Anterior cingulate cortex (tissue), 58 donors: ENCODE measurements around the gene TMEM135.
"Not testable (repeated sequence)": the region's sequence is repeated elsewhere in the genome, so short reads cannot be mapped to it uniquely, and the experiment has no call there.

ENCODE experiments used
- DNase-seq, 58 donors: peaks; one replicate each; lab custom pipeline; 2025; lab: John Stamatoyannopoulos, UW

The TMEM135 gene

DNA sequence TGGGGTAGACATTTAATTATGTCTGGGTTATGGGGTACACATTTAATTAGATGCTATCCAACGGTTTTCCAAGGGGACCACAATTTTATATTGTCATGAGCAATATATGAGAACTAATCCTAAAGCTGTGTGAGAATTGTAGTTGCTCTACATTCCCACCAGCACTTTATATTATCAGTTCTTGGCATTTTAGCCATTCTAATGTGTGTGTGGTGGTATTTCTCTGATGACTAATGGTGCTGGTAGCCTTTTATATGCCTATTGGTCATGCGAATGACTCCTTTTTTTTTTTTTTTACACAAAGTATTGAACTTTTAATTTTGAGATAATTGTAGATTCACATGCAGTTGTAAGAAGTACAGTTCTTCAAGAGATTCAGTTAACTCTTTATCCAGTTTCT lies 26.2 kb downstream of the TMEM135 start:
- no peak for DNase-seq

- DNase-seq = no peak
Observed at GRCh38 chr11:87072787-87073186, 35.1 kb downstream of the TMEM135 start.

DNA sequence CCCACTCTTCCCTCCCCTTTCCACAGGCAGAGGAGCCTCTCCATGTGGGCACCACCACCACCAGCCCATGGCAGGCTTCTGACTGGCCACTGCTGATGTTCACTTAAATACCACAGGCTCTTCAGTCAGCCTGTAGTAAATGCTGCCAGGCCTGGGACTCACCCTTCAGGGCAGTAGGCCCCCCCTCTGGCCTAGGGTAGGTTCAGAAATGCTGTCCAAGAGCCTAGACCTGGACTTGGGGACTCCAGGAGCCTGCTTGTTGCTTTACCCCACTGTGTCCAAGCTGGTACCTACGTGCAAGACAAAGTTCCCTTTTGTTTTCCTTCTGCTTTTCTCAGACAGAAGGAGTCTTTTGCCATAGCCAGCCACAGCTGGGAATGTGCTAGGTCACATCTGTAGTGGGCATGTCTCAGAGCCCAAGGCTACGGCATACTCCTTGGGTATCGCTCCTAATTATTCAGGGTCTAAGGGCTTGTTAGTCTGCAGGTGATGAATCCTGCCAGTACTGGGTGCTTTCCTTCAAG lies 38.6 kb downstream of the TMEM135 start:
- DNase-seq = no peak

- no peak for DNase-seq
Observed at GRCh38 chr11:87076874-87077429, 39.2 kb downstream of the TMEM135 start.

DNA sequence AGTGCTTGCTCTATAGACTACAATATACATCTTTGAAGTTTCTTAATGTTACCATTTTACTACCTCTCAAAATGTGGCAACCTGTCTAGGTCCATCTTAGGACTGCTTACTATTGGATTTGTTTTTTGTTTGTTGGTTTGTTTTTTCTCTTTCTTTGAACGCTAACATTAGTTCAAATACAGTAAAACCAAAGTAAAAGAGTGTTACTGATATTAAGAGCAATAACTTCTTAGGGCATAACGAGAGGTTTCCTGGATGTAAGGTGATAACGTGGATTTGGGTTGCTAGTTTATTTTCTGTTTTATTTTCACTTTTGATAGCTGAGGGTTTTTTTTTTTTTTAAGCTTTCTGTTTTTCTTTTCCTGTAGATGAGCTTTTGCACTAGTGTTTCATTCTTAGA lies 43.6 kb downstream of the TMEM135 start:
- no peak for DNase-seq

DNA sequence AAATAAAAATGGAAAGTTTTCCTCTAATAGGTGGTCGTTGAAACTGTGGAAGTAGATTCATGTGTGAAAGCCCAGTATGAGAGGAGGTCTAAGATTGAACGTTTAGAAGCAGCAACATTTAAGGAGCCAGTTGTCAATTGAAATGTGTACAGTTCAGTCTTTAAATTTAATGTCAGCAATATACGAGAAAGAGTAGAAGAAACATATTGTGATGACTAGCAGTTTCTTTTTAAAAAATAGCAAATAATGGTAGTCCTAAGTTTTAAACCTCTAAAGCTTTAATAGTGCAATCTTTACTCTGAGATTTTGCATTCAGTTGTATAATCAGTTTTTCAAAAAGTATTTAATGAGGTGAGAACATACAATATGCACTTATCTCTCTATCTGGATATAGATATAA lies 44.9 kb downstream of the TMEM135 start:
- DNase-seq = no peak

DNA sequence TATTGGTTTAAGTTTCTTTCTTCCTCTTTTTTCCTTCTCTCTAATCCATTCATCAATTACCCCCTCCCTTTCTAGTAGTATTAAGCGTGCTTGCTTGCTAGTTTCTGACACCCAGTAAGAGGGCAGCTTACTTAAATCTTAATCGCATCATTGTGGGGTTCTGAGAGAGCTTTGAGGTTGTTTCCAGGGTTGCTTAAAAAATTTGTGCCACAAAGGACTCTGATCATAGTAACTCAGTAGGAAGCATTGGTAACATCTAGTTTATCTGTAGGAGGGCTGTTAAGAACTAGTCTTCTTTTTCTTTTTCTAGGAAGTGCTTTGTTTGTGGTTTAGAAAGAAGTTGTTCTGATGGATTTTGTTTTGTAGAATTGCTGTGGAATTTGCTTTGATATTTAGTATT lies 45.3 kb downstream of the TMEM135 start:
- no peak for DNase-seq

DNA sequence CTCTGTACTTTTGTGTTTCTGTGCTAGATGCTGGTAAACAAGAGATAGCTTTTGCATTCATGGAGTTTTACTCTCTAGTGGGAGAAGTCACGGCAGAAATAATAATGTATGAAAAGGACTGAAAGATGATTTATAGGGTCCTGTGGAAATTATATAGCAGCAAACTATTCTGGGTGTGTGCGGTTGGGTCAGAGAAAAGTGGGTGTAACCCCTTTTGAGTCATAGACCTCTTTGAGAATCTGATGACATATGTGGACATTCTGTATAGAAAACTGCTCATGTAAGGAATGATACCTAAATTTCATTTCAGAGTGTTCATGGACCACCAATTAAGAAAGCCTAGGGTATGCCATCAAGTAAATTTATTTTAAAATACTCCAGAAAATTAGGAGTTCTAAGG lies 54.4 kb downstream of the TMEM135 start:
- DNase-seq = no peak

- no peak for DNase-seq
Observed at GRCh38 chr11:87092567-87092966, 54.8 kb downstream of the TMEM135 start.

DNA sequence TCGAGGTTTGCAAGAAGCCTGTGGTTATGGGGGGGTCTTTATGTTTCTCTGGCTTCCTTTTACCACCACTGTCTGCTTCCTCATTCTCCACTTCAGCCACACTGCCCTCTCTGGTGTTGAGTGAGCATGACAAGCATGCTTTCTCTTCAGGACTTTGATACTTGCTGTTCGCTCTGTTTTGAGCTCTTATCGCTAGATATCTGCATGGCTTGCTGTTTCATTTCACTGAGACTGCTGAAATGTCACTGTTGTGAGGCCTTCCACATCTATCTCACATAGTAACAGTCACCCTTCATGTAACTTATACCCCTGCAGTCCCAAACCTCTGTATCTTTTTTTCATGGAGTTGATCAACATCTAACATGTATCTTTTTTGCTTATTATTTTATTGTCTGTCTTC lies 59.8 kb downstream of the TMEM135 start:
- peak in 1 of 58 donors; percentile 5 for DNase-seq

DNA sequence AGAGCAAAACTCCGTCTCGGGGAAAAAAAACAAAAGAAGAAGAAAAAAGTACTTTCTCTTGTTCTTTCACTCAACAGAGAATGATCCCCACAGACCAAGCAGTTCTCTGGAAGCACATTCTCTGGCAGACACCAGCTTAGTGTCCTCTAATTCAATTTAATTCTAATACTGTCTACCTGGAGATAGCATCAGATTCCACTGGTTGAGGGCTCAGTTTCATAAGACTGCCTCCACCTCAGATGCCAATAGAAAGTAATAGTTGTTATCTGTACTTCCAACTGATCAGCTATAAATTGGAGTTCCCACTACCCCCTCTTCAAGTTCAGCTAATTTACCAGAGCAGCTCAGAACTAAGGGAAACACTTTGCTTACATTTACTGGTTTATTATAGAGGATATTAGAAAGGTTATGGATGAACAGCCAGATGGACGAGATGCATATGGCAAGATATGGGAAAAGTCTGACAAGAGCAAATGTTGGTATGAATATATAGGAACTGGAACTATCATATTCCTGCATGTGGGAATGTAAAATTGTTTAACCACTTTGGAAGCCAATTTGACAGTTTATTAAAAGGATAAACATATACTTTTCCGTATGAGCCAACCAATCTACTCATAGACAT lies 64.3 kb downstream of the TMEM135 start:
- no peak for DNase-seq

DNA sequence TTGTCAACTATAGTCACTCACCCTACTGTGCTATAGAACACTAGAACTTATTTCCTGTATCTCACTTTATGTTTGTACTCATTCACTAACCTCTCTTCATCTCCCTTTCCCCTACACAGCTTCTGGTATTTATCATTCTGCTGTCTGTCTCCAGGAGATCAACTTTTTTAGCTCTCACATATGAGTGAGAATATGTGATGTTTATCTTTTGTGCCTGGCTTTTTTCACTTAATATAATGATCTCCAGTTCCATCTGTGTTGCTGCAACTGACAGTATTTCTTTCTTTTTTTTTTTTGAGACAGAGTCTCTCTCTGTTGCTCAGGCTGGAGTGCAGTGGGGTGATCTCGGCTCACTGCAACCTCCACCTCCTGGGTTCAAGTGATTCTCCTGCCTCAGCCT lies 68.1 kb downstream of the TMEM135 start:
- DNase-seq = not testable (repeated sequence)

GRCh38 chr11:87107379-87107778 lies 69.6 kb downstream of the TMEM135 start:
- not testable (repeated sequence) for DNase-seq

DNA sequence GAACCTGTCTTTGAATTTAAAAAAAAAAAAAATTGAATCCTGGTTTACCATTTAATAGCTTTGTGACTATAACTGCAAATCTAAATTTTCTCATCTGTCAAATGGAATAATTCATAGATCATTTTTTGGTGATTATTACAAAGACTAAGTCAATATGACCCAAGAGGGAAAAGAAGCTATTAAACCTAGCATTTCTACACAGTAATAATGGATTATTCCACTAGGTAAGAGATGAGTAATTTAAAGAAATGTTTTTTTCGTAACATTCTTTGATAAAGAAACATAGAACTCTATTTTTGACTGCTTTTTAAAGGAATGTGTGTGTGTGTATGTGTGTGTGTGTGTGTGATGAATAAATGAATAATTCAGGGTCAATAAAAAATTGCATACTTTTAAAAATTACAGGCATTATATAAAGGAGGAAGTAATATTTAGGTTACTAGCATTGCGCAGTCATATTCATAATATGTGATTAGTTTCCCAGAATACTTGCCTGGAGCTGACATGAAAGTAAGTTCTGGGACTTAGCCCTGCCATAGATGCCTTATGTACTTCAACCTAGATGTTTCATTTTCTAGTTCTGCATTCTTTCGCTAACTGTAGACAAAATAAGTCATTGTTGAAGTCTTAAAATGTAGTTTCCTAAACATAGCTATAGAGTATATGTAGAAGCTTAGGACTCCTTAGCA lies 72.9 kb downstream of the TMEM135 start:
- DNase-seq = no peak

DNA sequence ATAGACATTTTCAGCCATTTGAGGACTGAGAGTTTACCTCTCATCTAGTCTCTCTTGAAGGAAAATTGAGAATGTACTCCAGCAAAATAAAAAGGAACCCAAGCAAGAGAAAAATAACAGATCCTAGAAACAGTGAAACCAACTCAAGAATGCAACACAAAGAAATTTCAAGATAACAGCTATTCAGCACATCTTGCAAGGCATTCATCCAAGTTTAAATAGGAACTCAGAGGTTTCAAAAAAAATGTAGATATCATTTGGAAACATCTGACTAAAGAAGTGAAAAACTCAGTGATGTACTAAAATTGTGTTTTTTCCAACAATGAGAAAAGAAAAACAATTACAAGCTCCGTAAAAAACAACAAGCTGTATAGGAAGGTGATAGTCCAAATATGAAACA lies 76.4 kb downstream of the TMEM135 start:
- DNase-seq = no peak

DNA sequence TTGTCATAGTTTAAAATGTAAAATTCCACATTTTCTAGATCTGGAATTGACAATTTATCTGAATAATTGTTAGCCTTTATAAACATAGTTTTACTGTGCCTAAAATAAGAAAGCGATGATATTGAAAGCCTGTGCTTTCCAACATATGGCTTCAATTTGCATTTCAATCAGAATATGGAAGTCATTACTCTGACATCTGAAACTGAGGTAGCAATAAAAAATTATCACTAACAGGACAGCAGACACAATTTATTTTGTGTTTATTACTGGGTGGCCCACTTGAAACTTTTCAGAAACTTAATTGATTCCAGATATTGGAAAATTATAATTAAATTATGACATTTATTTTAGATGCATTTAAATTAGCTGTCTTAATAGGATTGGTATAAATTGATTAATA lies 78.5 kb downstream of the TMEM135 start:
- DNase-seq = no peak

- DNase-seq = no peak
Observed at GRCh38 chr11:87120937-87121336, 83.2 kb downstream of the TMEM135 start.

GRCh38 chr11:87122852-87123251 lies 85.1 kb downstream of the TMEM135 start:
- DNase-seq = no peak

GRCh38 chr11:87125257-87125656 lies 87.5 kb downstream of the TMEM135 start:
- DNase-seq = no peak

- peak in 3 of 58 donors; percentile 0 to 5 (median 0) for DNase-seq
Observed at GRCh38 chr11:87127101-87127500, 89.4 kb downstream of the TMEM135 start.

DNA sequence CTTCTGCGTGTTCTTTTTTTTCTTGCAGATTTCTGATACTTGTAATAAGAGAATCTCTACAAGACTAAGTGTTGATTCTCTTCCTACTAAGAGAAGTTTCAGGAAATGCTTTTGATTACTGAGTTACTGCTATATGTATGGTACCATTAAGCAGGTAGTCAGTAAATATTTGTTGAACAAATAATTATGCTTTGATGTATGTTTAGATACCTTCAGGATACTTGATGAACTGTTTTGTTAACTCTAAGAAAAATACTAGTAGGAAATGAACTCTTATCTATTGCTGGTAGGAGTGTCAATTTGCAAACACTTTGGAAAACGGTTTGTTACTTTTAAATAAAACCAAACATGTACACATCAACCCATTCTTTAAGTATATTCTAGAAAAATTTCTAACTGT lies 90.6 kb downstream of the TMEM135 start:
- DNase-seq = no peak

- DNase-seq = no peak
Observed at GRCh38 chr11:87134524-87135106, 96.9 kb downstream of the TMEM135 start.
